ENCODE results near the gene SYNGR3.
A peak's percentile ranks its signal among the peaks of the same experiment; 100 is the strongest.

Gene SYNGR3

GRCh38 chr16:1992704-1993317 lies 3.0 kb downstream of the SYNGR3 start:
- DNase-seq = no peak

GRCh38 chr16:1993731-1994131 lies 4.0 kb downstream of the SYNGR3 start:
- no peak for DNase-seq

- no peak for DNase-seq
Observed at GRCh38 chr16:1997494-1998359, 8.0 kb downstream of the SYNGR3 start.

- DNase-seq = no peak
Observed at GRCh38 chr16:1998360-1998835, 8.6 kb downstream of the SYNGR3 start.

- no peak for DNase-seq
Observed at GRCh38 chr16:1998852-1999801, 9.4 kb downstream of the SYNGR3 start.

GRCh38 chr16:1999866-2000514 lies 10.2 kb downstream of the SYNGR3 start:
- DNase-seq = no peak

- DNase-seq = no peak
Observed at GRCh38 chr16:2001035-2001434, 11.3 kb downstream of the SYNGR3 start.

- DNase-seq = no peak
Observed at GRCh38 chr16:2001456-2002355, 11.9 kb downstream of the SYNGR3 start.

GRCh38 chr16:2002406-2003230 lies 12.8 kb downstream of the SYNGR3 start:
- no peak for DNase-seq

- no peak for DNase-seq
Observed at GRCh38 chr16:2003231-2003826, 13.6 kb downstream of the SYNGR3 start.

GRCh38 chr16:2003827-2004641 lies 14.3 kb downstream of the SYNGR3 start:
- DNase-seq = peak; percentile 91 to 93

GRCh38 chr16:2004795-2005517 lies 15.2 kb downstream of the SYNGR3 start:
- DNase-seq = peak in 1 of 2 experiments; percentile 42

- DNase-seq = no peak
Observed at GRCh38 chr16:2005646-2006045, 15.9 kb downstream of the SYNGR3 start.

- DNase-seq = no peak
Observed at GRCh38 chr16:2006317-2006716, 16.5 kb downstream of the SYNGR3 start.

GRCh38 chr16:2007081-2007836 lies 17.5 kb downstream of the SYNGR3 start:
- DNase-seq = peak in 1 of 2 experiments; percentile 24

GRCh38 chr16:2008009-2008526 lies 18.3 kb downstream of the SYNGR3 start:
- DNase-seq = peak in 1 of 2 experiments; percentile 15

GRCh38 chr16:2008631-2009163 lies 18.9 kb downstream of the SYNGR3 start:
- peak in 1 of 2 experiments; percentile 11 for DNase-seq
